Suprapubic skin (tissue), 4 donors: ENCODE data around the gene GSTO2.

Experiments used
- CTCF ChIP-seq, 2 donors: fragments of 200-600 bp in 1 of 2; fragments of 450-650 bp in 1 of 2; sonication (generic) in 1 of 2; IDR thresholded peaks; one replicate each; pipeline ENCODE4 v1.5.1; 2016 to 2019; ENCODE audit warnings: antibody characterized with exemption in 2 of 2, mild to moderate bottlenecking in 1 of 2, moderate library complexity in 1 of 2
- POLR2A ChIP-seq, 2 donors: fragments of 450-650 bp; IDR thresholded peaks; one replicate each; pipeline ENCODE4 v1.6.1; 2017; ENCODE audit warnings: antibody characterized with exemption in 2 of 2, mild to moderate bottlenecking in 2 of 2, moderate library complexity in 2 of 2
- POLR2AphosphoS5 ChIP-seq, 3 donors: sonication (generic); formaldehyde crosslinking; IDR thresholded peaks; one replicate each; pipeline ENCODE4 v1.6.1; 2017; ENCODE audit warnings: antibody characterized with exemption in 3 of 3

- TF ChIP-seq POLR2A (IDR thresholded peaks at IDR 0.05) = no peak
- no peak for TF ChIP-seq POLR2AphosphoS5 (IDR thresholded peaks at IDR 0.05)
- no peak for TF ChIP-seq CTCF (IDR thresholded peaks at IDR 0.05)
These were observed 9.5 kb upstream of the GSTO2 start for GRCh38 chr10:104259456-104259855.
